Measurements from ENCODE around the gene CCDC27. TPM values are rescaled to one million over a fixed set of nuclear protein-coding genes. Genes with fewer than 3 reads are reported as not detected.
A peak's percentile ranks its signal among the peaks of the same experiment; 100 is the strongest.

The CCDC27 gene
- polyA plus RNA-seq, 3 donors: not detected

- H3K36me3 ChIP-seq (replicated peaks in 1 of 2; ENCODE audit: control insufficient read depth in 1 of 2, insufficient read depth in 2 of 2, low read length in 2 of 2): peaks cover 9 to 11% of the 10 kb centered on the region in 2 donors
- no peak for TF ChIP-seq CTCF (IDR thresholded peaks at IDR 0.05)
- H3K27me3 ChIP-seq (ENCODE audit: control insufficient read depth in 2 of 2, insufficient read depth in 2 of 2, low read length in 2 of 2): peaks cover 0 to 27% of the 10 kb centered on the region in 2 donors
- no peak overlapping the region for H3K9ac ChIP-seq (ENCODE audit: insufficient read depth, low read length, poor library complexity, severe bottlenecking)
- Mint-ChIP-seq H3K36me3 (peaks cover 4 to 11% of the 10 kb centered on the region in 2 donors), H3K27ac (no peak overlapping the region), H3K9me3 (peaks cover 0 to 3% (median 0%) of the 10 kb centered on the region in 7 donors), H3K4me1 (peaks cover 20% of the 10 kb centered on the region), H3K4me3 (no peak overlapping the region), H3K27me3 (ENCODE audit: low read depth in 3 of 3) (peaks cover 12 to 40% (median 20%) of the 10 kb centered on the region in 3 donors)
- H2AFZ ChIP-seq (ENCODE audit: insufficient read depth, low read depth, low read length, poor library complexity, severe bottlenecking): no peak overlapping the region
- H3K4me2 ChIP-seq (replicated peaks; ENCODE audit: extremely low read depth, low read length, poor library complexity, severe bottlenecking): no peak overlapping the region
- DNase-seq: no peak
- H3K79me2 ChIP-seq (ENCODE audit: insufficient read depth, low read length): no peaks in the 10 kb centered on the region
- 93% methylated on average over 8 of the region's 19 CpGs for WGBS (ENCODE audit: insufficient coverage)
- H4K20me1 ChIP-seq (ENCODE audit: insufficient read depth, low read length): peaks cover 6% of the 10 kb centered on the region
- intact Hi-C loops (cut with micrococcal nuclease): loop anchor here (5.0 to 10.0 kb wide), 3 partner anchors 128 to 150 kb away; partner anchors contain the start of genes C1orf174 (in 2 of the 2) and TPRG1L (in 1 of the 2)
- H3K9me3 ChIP-seq (replicated peaks in 1 of 2; ENCODE audit: control insufficient read depth in 1 of 2, insufficient read depth in 1 of 2, low read length in 2 of 2): no peaks in the 10 kb centered on the region
- H3K4me3 ChIP-seq (replicated peaks in 1 of 3; ENCODE audit: low read depth in 2 of 3, low read length in 3 of 3): no peak overlapping the region
- peaks cover 19 to 32% of the 10 kb centered on the region in 2 donors for H3K4me1 ChIP-seq (ENCODE audit: control insufficient read depth in 1 of 2, insufficient read depth in 2 of 2, low read length in 2 of 2)
- no peak overlapping the region for H3K27ac ChIP-seq (ENCODE audit: low read depth in 1 of 2, low read length in 2 of 2)
Measured at GRCh38 chr1:3774276-3774945, 22.2 kb downstream of the CCDC27 start.

- Histone ChIP-seq H3K79me2 (ENCODE audit: insufficient read depth, low read length) (no peaks in the 10 kb centered on the region), H3K36me3 (replicated peaks in 1 of 2; ENCODE audit: control insufficient read depth in 1 of 2, insufficient read depth in 2 of 2, low read length in 2 of 2) (peaks cover 15 to 17% of the 10 kb centered on the region in 2 donors), H3K4me3 (replicated peaks in 1 of 3; ENCODE audit: low read depth in 2 of 3, low read length in 3 of 3) (peak overlapping the region in 1 of 3 experiments; percentile 28), H3K9ac (ENCODE audit: insufficient read depth, low read length, poor library complexity, severe bottlenecking) (no peak overlapping the region), H4K20me1 (ENCODE audit: insufficient read depth, low read length) (peaks cover 6% of the 10 kb centered on the region), H2AFZ (ENCODE audit: insufficient read depth, low read depth, low read length, poor library complexity, severe bottlenecking) (peak overlapping the region; percentile 41), H3K9me3 (replicated peaks in 1 of 2; ENCODE audit: control insufficient read depth in 1 of 2, insufficient read depth in 1 of 2, low read length in 2 of 2) (no peaks in the 10 kb centered on the region), H3K4me2 (replicated peaks; ENCODE audit: extremely low read depth, low read length, poor library complexity, severe bottlenecking) (peak overlapping the region; percentile 62), H3K27me3 (ENCODE audit: control insufficient read depth in 2 of 2, insufficient read depth in 2 of 2, low read length in 2 of 2) (peaks cover 0 to 22% of the 10 kb centered on the region in 2 donors), H3K4me1 (ENCODE audit: control insufficient read depth in 1 of 2, insufficient read depth in 2 of 2, low read length in 2 of 2) (peaks cover 19 to 32% of the 10 kb centered on the region in 2 donors), H3K27ac (ENCODE audit: low read depth in 1 of 2, low read length in 2 of 2) (no peak overlapping the region)
- H3K9me3 Mint-ChIP-seq: peaks cover 0 to 3% (median 0%) of the 10 kb centered on the region in 7 donors
- peaks cover 20% of the 10 kb centered on the region for H3K4me1 Mint-ChIP-seq
- peaks cover 12 to 37% (median 20%) of the 10 kb centered on the region in 3 donors for H3K27me3 Mint-ChIP-seq (ENCODE audit: low read depth in 3 of 3)
- 38% methylated on average over 13 of the region's 17 CpGs for WGBS (ENCODE audit: insufficient coverage)
- no peak for TF ChIP-seq CTCF (IDR thresholded peaks at IDR 0.05)
- no peak for DNase-seq
- intact Hi-C loops (cut with micrococcal nuclease): loop anchor here (5.0 to 10.0 kb wide), 3 partner anchors 127 to 150 kb away; partner anchors contain the start of genes C1orf174 (in 2 of the 2) and TPRG1L (in 1 of the 2)
- H3K36me3 Mint-ChIP-seq: peaks cover 10 to 17% of the 10 kb centered on the region in 2 donors
- H3K27ac Mint-ChIP-seq: no peak overlapping the region
- H3K4me3 Mint-ChIP-seq: peak overlapping the region in 1 of 2 donors; percentile 59
Measured at GRCh38 chr1:3774946-3775489, 22.8 kb downstream of the CCDC27 start.
